HepG2 (cell line): ENCODE results near the gene GPR37L1.

Experiments used
- CTCF ChIP-seq: sonication (generic); formaldehyde crosslinking; IDR thresholded peaks from 2 replicates; pipeline ENCODE4 v1.5.0; 2020; ENCODE audit warnings: mild to moderate bottlenecking, missing genetic modification reagents, moderate library complexity
- JUN ChIP-seq: sonication (generic); formaldehyde crosslinking; IDR thresholded peaks from 2 replicates; pipeline ENCODE4 v1.4.0; 2020; ENCODE audit warnings: mild to moderate bottlenecking, missing genetic modification reagents
- NONO ChIP-seq, 2 experiments: fragments of 450-650 bp in 1 of 2; sonication (generic) in 1 of 2; formaldehyde crosslinking in 1 of 2; IDR thresholded peaks in 1 of 2; conservative IDR thresholded peaks in 1 of 2; 2 replicates each; pipeline versions ENCODE4 v1.6.1 to v1.8.0; 2017 to 2022; ENCODE audit warnings: mild to moderate bottlenecking in 1 of 2, missing genetic modification reagents in 1 of 2, moderate library complexity in 1 of 2
- POLR2A ChIP-seq, 2 experiments: IDR thresholded peaks; 2 replicates each; pipeline ENCODE4 v1.6.1; 2011; ENCODE audit warnings: low read depth in 2 of 2, low read length in 2 of 2, mild to moderate bottlenecking in 1 of 2, moderate library complexity in 1 of 2; ENCODE audit not compliant: insufficient read depth in 1 of 2
- REST ChIP-seq, 2 experiments: IDR thresholded peaks; 2 replicates each; pipeline ENCODE4 v1.6.1; 2011 to 2012; ENCODE audit warnings: low read length in 2 of 2, borderline replicate concordance in 1 of 2, low read depth in 1 of 2, mild to moderate bottlenecking in 1 of 2, moderate library complexity in 1 of 2
- RFX5 ChIP-seq: IDR thresholded peaks from 2 replicates; pipeline ENCODE4 v1.6.1; 2011; ENCODE audit warnings: low read depth, low read length, improper control_type of control experiment
- SRSF1 ChIP-seq: fragments of 200-400 bp; formaldehyde crosslinking; optimal IDR thresholded peaks from 2 replicates; pipeline ENCODE3; 2017; ENCODE audit warnings: mild to moderate bottlenecking, low read depth, low read length, moderate library complexity
- ZNF549 ChIP-seq: sonication (generic); formaldehyde crosslinking; IDR thresholded peaks from 2 replicates; pipeline ENCODE4 v1.5.0; 2020; ENCODE audit warnings: missing genetic modification reagents
- ZNF609 ChIP-seq: sonication (generic); formaldehyde crosslinking; IDR thresholded peaks from 2 replicates; pipeline ENCODE4 v1.4.0; 2020; ENCODE audit warnings: mild to moderate bottlenecking, missing genetic modification reagents, borderline replicate concordance
- ZNF709 ChIP-seq: sonication (generic); formaldehyde crosslinking; IDR thresholded peaks from 2 replicates; pipeline ENCODE4 v1.5.0; 2020; ENCODE audit warnings: mild to moderate bottlenecking, missing genetic modification reagents

- TF ChIP-seq REST (IDR thresholded peaks at IDR 0.05; ENCODE audit: borderline replicate concordance in 1 of 2, low read depth in 1 of 2, low read length in 2 of 2): no peak
- TF ChIP-seq CTCF (CRISPR knock-in tag): no peak
- no peak for TF ChIP-seq NONO (IDR thresholded peaks at IDR 0.05)
- TF ChIP-seq NONO (CRISPR knock-in tag; conservative IDR thresholded peaks at IDR 0.05): no peak
- no peak for TF ChIP-seq ZNF609
- TF ChIP-seq SRSF1: no peak
- no peak for TF ChIP-seq POLR2A (IDR thresholded peaks at IDR 0.05; ENCODE audit: insufficient read depth in 1 of 2, low read depth in 2 of 2, low read length in 2 of 2)
- no peak for TF ChIP-seq ZNF709 (CRISPR knock-in tag)
- TF ChIP-seq ZNF549: no peak
- TF ChIP-seq JUN: no peak
- TF ChIP-seq RFX5: no peak
These were observed 28.9 kb upstream of the GPR37L1 start for GRCh38 chr1:202093858-202094257.
